ENCODE data around the gene CBLB.

The CBLB gene

GRCh38 chr3:105878061-105878460 is 9.2 kb upstream of the CBLB start:
- TF ChIP-seq CTCF (IDR thresholded peaks at IDR 0.05; ENCODE audit: insufficient read depth, low read length, missing control alignments) = no peak
- ChIA-PET CTCF (no interaction called here), POLR2A (no interaction called here)
- no peak overlapping the region for H3K4me3 ChIP-seq (ENCODE audit: low read depth, low read length)
- no peak for DNase-seq (ENCODE audit: low read depth, low spot score)

GRCh38 chr3:105877336-105877910 is 8.6 kb upstream of the CBLB start:
- ChIA-PET POLR2A (no interaction called here), CTCF (no interaction called here)
- DNase-seq (ENCODE audit: low read depth, low spot score) = no peak
- no peak for TF ChIP-seq CTCF (IDR thresholded peaks at IDR 0.05; ENCODE audit: insufficient read depth, low read length, missing control alignments)
- no peak overlapping the region for H3K4me3 ChIP-seq (ENCODE audit: low read depth, low read length)

GRCh38 chr3:105876780-105877327 is 8.0 kb upstream of the CBLB start:
- no peak overlapping the region for H3K4me3 ChIP-seq (ENCODE audit: low read depth, low read length)
- ChIA-PET POLR2A (no interaction called here), CTCF (no interaction called here)

GRCh38 chr3:105869861-105870755 is 1.3 kb upstream of the CBLB start:
- ChIA-PET POLR2A (interaction anchor here (1.0 kb wide), 1 partner anchor 138 kb away, joined by 3 read pairs; no protein-coding TSS in a partner anchor), CTCF (no interaction called here)
- TF ChIP-seq CTCF (IDR thresholded peaks at IDR 0.05; ENCODE audit: insufficient read depth, low read length, missing control alignments) = no peak
- peak overlapping the region; percentile 86 for H3K4me3 ChIP-seq (ENCODE audit: low read depth, low read length)
- DNase-seq (ENCODE audit: low read depth, low spot score) = no peak

More at GRCh38 chr3:105876780-105877327, 8.0 kb upstream of the CBLB start:
- TF ChIP-seq CTCF (IDR thresholded peaks at IDR 0.05; ENCODE audit: insufficient read depth, low read length, missing control alignments) = no peak
- DNase-seq (ENCODE audit: low read depth, low spot score) = no peak

GRCh38 chr3:105869531-105869833 is 670 bp upstream of the CBLB start:
- peak overlapping the region; percentile 86 for H3K4me3 ChIP-seq (ENCODE audit: low read depth, low read length)
- TF ChIP-seq CTCF (IDR thresholded peaks at IDR 0.05; ENCODE audit: insufficient read depth, low read length, missing control alignments) = no peak
- POLR2A ChIA-PET = interaction anchor here (1.0 kb wide), 1 partner anchor 139 kb away, joined by 3 read pairs; no protein-coding TSS in a partner anchor
- DNase-seq (ENCODE audit: low read depth, low spot score) = no peak
- CTCF ChIA-PET = interaction anchor here (0.6 kb wide), 1 partner anchor 179 kb away, joined by 3 read pairs; no protein-coding TSS in a partner anchor

- ChIA-PET CTCF (interaction anchor here (1.7 kb wide), 1 partner anchor 741 kb away, joined by 4 read pairs; no protein-coding TSS in a partner anchor), POLR2A (interaction anchor here (1.2 kb wide), 1 partner anchor 477 kb away, joined by 3 read pairs; no protein-coding TSS in a partner anchor)
- TF ChIP-seq CTCF (IDR thresholded peaks at IDR 0.05; ENCODE audit: insufficient read depth, low read length, missing control alignments) = no peak
- no peak for DNase-seq (ENCODE audit: low read depth, low spot score)
- H3K4me3 ChIP-seq (ENCODE audit: low read depth, low read length) = peak overlapping the region; percentile 86
Observed at GRCh38 chr3:105868431-105868741, 426 bp downstream of the CBLB start.

Measured in AG04449 (cell line).